Left cardiac atrium (tissue), 4 donors: Measurements from ENCODE around the gene CTTNBP2NL. TPM values are rescaled to one million over a fixed set of nuclear protein-coding genes. Genes with fewer than 3 reads are reported as not detected.
A peak's percentile ranks its signal among the peaks of the same experiment; 100 is the strongest.
"Not testable (repeated sequence)": the region's sequence is repeated elsewhere in the genome, so short reads cannot be mapped to it uniquely, and the experiment has no call there.

Experiments
- ATAC-seq, 2 donors: fragments of 200-7000 bp; cut with Tn5 transposase; one replicate each; pipeline ENCODE4 v1.9.1; 2020; ENCODE audit warnings: mild to moderate bottlenecking in 2 of 2, moderate library complexity in 2 of 2
- DNase-seq: peaks from one replicate; pipeline ENCODE4 v3.0.0-alpha.2; 2020
- intact Hi-C, 2 donors: fragments of 100-400 bp; cut with DNase I; formaldehyde crosslinking; loops; one replicate each; pipeline versions ENCODE4 v1.14.1 to v1.15.1; 2022 to 2023
- total RNA-seq, 2 donors: library from RNA; stranded (reverse); fragmentation: NEBNext Ultra II Directional; extraction: Animal tissue kit (Norgen Biotek cat#: 25700); gene quantifications; one replicate each; pipeline ENCODE4 v1.2.1, GENCODE V29; 2021
- donor health status: DM: no; HTN: yes; CAD: no.
- donor health status: DM: no; HTN: yes; CAD: no; lungs with severe emphysema.
- donor health status: DM: yes; HTN: yes; CAD: no.
- donor health status: Dilated cardiomyopathy.

Gene CTTNBP2NL
- total RNA-seq, 2 donors from 2014 or later, result 17.1 to 24.3 TPM

DNA sequence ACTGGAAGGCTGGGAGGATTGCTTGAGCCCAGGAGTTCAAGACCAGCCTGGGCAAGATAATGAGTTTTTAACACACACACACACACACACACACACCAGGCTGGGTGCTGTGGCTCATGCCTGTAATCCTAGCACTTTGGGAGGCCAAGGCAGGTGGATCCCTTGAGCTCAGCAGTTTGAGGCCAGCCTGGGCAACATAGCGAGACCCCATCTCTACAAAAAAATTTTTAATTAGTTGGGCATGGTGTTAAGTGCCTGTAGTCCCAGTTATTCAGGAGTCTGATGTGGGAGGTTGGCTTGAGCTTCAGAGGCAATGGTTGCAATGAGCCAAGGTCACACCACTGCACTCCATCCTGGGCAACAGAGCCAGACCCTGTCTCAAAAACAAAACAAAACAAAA, 90.0 kb downstream of the CTTNBP2NL start:
- ATAC-seq, intact Hi-C loops, DNase-seq: not testable (repeated sequence)

DNA sequence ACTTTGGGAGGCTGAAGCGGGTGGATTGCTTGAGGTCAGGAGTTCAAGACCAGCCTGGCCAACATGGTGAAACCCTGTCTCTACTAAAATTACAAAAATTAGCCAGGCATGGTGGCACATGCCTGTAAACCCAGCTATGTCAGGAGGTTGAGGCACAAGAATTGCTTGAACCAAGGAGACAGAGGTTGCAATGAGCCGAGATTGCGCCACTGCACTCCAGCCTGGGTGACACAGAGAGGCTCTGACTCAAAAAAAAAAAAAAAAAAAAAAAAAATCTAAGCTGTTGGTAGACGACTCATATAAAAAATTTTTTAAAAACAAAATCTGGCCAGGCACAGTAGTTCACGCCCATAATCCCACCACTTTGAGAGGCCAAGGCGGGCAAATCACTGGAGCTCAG, 91.7 kb downstream of the CTTNBP2NL start:
- ATAC-seq, intact Hi-C loops, DNase-seq: not testable (repeated sequence)

DNA sequence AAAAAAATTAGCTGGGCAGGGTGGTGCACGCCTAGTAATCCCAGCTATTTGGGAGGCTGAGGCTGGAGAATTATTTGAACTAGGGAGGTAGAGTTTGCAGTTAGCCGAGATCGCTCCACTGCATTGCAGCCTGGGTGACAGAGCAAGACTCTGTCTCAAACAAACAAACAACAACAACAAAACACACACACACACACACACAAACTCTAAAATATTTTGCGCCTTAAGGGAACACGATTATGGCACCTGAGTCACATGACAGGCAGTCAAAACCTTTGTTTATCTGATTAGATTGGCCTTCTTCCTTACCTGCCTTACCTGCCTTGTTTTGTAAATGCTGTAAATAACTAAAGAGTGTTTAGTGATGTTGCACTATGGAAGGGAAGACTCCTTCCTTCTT, 92.1 kb downstream of the CTTNBP2NL start:
- ATAC-seq, result no peak
- intact Hi-C loops, result no loop called here

GRCh38 chr1:112492076-112492475, 96.1 kb downstream of the CTTNBP2NL start:
- DNase-seq, result no peak
- intact Hi-C loops, result no loop called here
- ATAC-seq, result no peak

More for the DNA sequence above, 92.1 kb downstream of the CTTNBP2NL start:
- no peak for DNase-seq

- no peak for DNase-seq
- intact Hi-C loops, result no loop called here
- ATAC-seq, result no peak
These were observed 97.3 kb downstream of the CTTNBP2NL start for GRCh38 chr1:112493351-112493750.

DNA sequence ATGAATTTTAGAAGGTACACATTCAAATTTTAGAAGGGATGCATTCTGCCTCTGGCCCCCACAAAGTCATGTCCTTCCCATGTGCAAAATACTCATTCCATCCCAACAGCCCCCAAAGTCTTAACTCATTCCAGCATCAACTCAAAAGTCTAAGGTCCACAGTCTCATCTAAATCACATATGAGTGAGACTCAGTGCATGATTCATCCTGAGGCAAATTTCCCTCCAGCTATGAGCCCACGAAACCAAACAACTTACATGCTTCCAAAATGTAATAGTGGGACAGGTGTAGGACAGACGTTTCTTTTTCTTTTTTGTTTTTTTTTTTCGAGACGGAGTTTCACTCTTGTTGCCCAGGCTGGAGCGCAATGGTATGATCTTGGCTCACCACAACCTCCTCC, 100.3 kb downstream of the CTTNBP2NL start:
- DNase-seq, result no peak
- intact Hi-C loops, result no loop called here
- no peak for ATAC-seq

DNA sequence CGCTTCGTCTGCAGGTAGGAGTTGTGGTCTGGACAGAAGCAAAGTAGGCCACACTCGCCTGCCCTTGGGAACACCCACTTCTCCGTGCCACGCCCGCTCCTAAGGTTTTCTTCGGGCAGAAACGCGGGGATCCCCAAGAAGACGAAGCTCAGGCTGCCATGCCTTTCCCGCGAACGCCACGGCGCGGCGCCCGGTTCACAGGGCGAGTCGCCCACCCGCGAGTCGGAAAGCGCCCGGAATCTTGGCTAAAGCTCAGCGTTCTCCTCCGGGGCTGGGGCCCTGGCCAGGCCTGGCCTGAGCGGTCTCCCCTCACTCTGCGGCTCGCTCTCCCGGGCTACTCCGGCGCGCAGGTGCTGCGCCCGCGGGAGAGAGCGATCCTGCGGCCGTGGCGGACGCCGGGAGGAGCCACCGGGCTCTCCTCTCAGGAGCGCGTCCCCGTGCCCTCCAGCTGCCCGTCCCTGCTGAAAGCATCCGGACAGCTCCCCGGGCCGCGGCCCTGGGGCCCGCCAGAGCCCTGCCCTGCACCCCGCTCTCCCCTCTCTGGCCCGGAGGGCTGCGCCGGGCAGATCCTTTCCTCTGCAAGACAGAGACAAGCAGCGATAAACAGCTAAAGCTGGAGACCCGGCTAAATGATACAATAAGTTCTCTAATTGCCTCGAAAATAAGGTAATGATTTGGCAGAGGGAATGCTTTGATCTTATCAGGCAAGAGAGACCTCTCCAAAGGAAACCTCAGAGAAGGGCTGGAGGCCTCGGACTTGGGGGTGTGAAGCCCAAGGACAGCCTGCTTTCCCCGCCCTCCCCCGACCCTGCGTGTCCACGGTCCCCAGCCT, 106.0 kb downstream of the CTTNBP2NL start:
- ATAC-seq (peak; percentile 87 to 90), DNase-seq (peak; percentile 79)
- intact Hi-C loops, result loop anchor here in 1 of 2 donors (10.0 kb wide), 1 partner anchor 113 kb away; the partner anchor contains the start of genes CAPZA1 and ST7L

DNA sequence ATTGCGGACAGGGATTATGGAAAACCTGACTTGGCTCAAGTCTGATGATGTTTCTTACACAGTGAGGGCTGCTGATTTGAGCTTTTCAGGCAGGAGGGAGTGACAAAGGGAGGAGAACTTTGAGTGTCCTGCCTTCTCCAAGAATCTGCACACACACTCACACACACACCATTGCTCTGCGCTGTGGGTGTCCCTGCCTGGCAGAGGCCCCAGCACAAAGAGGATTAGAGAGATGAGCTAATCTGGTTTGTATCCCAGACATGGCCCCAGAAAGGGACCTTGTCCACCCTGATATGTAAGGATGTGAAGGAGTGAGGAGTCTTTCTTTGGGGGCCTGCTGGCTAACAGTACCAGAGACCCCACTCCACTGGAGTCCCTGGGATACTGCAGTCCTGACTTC, 106.8 kb downstream of the CTTNBP2NL start:
- DNase-seq (no peak), ATAC-seq (peak; percentile 58 to 64)
- intact Hi-C loops, result loop anchor here in 1 of 2 donors (10.0 kb wide), 1 partner anchor 112 kb away; the partner anchor contains the start of genes CAPZA1 and ST7L

DNA sequence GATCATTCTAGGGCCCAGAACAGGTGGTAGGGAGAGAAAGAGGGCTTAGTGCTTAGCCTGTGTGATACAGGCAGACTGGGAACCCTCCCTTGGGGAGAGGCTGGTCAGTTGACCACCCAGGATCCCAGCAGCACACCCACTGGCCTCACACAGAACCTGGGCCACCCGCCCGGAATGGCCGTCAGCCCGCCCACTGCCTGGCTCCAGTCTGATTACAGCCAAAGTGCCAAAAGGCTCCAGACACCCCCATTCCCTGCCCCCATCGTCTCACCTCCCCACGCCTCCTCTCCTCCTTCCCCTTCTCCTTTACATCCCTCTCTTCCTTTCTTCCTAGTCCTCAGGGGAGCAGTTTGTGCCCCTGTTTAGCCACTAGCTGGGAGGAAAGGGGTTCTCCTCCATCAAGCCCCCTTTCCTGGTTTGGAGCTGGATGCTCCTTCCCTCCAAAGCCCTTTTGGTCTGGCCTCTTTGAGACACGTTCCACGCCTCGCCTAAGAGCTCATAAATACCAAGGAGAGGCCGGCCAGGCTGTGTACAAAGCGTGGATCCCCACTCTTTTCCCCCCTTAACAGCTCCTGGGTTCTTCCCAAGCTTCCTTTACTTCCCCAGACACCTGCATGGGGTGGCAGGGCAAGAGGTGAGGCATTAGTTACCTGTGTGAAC, 108.1 kb downstream of the CTTNBP2NL start:
- intact Hi-C loops, result loop anchor here in 1 of 2 donors (10.0 kb wide), 1 partner anchor 111 kb away; the partner anchor contains the start of genes CAPZA1 and ST7L
- DNase-seq, result no peak
- ATAC-seq, result no peak

DNA sequence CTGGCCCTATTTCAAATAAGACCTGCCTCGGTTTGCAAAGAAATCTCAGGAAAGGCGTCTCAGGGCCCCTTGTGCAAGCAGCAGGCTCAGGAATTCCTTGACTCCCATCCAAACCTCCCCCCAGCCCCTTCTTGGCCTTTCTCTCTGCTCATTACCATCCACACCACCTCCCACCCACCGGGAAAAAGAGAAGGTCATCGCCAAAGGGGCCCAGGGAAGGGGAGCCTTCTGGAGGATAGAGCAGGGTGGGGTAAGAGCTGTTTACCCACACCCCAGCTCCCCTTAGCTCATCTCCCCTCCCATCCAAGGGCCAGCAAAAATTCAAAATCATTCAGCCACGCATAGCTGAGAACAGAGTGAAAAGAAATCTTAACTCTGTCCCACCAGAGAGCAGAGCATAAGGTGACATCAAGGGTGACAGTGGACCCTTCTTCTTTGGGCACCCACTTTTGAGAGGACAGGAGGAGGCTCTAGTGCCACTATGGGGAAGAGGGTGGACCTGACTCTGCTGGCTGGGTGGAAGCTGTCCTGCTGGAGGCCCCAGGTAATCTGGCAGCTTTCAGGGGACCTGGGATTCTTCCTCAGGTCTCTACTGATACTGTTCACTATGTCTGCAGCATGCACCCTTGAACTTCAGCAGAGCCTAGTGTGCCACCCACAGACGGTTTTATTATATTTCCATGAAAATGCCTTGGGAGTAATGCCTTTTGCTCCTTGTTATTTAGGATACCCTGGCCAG, 108.8 kb downstream of the CTTNBP2NL start:
- no peak for ATAC-seq
- intact Hi-C loops, result loop anchor here in 1 of 2 donors (10.0 kb wide), 1 partner anchor 110 kb away; the partner anchor contains the start of genes CAPZA1 and ST7L
- no peak for DNase-seq

- intact Hi-C loops, result loop anchor here in 1 of 2 donors (10.0 kb wide), 1 partner anchor 109 kb away; the partner anchor contains the start of genes CAPZA1 and ST7L
- ATAC-seq, result no peak
- DNase-seq, result no peak
These were observed 109.4 kb downstream of the CTTNBP2NL start for GRCh38 chr1:112505400-112505785.

DNA sequence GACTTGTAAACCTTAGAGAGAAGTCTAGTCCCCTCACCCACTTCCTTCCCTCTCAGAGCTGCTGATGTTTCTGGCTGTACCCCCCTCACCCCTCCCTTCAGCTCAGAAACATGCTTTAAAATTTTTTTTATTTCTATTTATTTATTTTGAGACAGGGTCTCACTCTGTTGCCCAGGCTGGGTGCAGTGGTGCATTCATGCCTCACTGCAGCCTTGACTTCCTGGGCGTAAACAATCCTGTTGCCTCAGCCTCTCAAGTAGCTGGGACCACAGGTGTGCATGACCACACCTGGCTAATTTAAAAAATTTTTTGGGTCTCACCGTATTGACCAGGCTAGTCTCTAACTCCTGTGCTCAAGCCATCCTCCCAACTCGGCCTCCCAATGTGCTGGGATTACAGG, 109.9 kb downstream of the CTTNBP2NL start:
- no peak for ATAC-seq
- intact Hi-C loops, result loop anchor here in 1 of 2 donors (10.0 kb wide), 1 partner anchor 109 kb away; the partner anchor contains the start of genes CAPZA1 and ST7L
- no peak for DNase-seq

DNA sequence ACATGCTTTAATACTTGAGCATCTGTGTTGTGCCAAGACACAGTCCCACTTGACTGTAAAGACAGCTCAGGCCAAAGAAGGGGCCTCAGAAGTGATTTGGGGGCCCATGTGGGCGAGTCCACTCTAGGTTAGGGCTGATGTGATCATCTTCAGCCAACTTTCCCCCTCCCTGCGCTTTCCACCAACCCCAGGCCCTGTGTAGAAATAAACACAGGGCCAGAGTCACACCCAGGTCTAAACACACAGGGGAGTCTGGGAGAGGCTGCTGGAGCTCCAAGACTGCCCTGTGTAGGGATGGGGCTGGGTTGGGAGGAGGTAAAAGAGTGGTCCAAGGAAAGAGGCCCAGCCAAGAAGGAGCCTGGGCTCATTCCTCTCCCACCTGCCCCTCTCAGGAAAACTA, 110.3 kb downstream of the CTTNBP2NL start:
- intact Hi-C loops, result loop anchor here in 1 of 2 donors (10.0 kb wide), 1 partner anchor 108 kb away; the partner anchor contains the start of genes CAPZA1 and ST7L
- no peak for ATAC-seq
- no peak for DNase-seq

DNA sequence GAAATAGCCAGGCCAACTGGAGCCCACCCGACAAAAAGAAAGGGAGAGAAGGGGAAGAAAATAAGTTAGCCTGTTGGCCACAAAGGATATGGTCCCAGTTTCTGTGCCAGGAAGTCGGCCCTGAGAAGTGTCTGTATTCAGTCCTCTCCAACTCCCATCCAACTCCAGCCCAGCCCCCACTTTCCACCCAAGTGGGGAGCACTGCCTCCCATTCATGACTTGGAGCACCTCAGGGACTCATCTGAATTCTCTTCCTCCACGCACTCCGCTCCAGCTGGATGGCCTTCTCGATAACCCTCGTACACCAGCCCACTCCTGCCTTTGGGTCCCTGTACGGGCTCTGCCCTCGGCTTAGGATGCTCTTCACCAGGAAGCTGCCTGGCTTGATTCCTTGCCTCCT, 110.7 kb downstream of the CTTNBP2NL start:
- ATAC-seq, result no peak
- no peak for DNase-seq
- intact Hi-C loops, result loop anchor here in 1 of 2 donors (10.0 kb wide), 1 partner anchor 108 kb away; the partner anchor contains the start of genes CAPZA1 and ST7L

GRCh38 chr1:112507336-112507735, 111.3 kb downstream of the CTTNBP2NL start:
- intact Hi-C loops, result loop anchor here in 1 of 2 donors (10.0 kb wide), 1 partner anchor 107 kb away; the partner anchor contains the start of genes CAPZA1 and ST7L
- ATAC-seq, result no peak

DNA sequence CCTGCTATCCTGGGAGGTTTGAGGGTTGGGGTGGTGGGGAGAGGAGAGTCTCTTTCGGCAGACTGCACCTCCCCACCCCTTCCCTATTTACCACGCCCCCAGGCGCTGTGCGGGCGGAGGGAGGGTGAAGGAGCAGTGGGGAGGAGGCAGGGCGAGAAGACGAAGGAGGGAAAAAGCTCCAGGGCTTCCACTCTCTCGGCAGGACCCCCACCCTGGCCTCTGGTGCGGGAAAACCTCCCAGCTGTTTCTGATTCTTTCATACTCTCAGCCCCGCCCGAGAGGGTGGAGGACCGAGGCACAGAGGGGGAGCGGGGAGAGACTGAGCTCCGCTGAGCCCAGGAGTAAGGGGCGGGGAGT, 111.9 kb downstream of the CTTNBP2NL start:
- no peak for DNase-seq
- intact Hi-C loops, result loop anchor here in 1 of 2 donors (10.0 kb wide), 1 partner anchor 107 kb away; the partner anchor contains the start of genes CAPZA1 and ST7L
- ATAC-seq, result peak; percentile 23 to 54

More at GRCh38 chr1:112507336-112507735, 111.3 kb downstream of the CTTNBP2NL start:
- DNase-seq, result no peak

DNA sequence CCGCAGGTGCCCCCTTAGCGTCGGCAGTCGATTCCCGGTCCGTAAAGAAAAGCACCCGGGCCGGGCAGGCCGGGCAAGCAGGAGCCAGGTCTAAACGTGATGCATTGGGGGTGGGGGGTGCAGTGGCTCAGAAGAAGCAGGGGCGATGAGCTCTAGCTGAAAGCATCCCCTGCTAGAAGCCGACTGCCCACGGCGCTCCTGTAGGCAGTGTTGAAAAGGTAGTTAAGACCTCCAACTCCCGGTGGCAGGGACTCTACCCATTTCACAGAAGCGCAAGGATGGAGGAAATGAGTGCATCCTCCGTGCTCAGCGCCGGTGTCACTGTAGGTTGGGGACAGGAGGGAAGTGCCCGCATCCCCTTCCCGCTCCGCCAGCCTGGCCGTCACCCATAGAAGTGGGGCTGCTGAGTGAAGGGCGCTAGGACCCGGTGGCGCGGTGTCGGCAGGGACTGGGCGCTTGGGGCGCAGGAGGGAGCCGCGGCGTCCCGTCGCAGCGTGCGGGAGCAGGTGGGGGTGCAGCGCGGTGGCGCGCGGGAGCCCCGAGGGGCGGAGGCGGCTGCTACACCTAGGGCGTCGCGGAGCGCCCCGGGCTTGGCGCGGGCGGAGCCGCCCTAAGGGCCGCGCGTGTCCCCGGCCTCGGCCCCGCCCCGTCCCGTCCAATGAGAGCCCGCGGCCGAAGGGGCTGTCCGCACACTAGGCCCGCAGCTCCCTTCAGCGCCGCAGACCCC, 112.4 kb downstream of the CTTNBP2NL start, which contains the start of gene WNT2B:
Gene WNT2B (plus strand): TSS at position 688 of the 727 bp plus-strand sequence. CDS start 298 bp downstream, outside the sequence.
- intact Hi-C loops, result loop anchor here in 1 of 2 donors (10.0 kb wide), 1 partner anchor 106 kb away; the partner anchor contains the start of genes CAPZA1 and ST7L
- peak; percentile 62 to 66 for ATAC-seq
- peak; percentile 33 for DNase-seq
